Activated CD8-positive, alpha-beta memory T cell treated with anti-CD3 and anti-CD28 coated beads, Interleukin-2, amount 50 U/mL, for 1 hour (primary cell): ENCODE measurements around the gene TRMT1.

Experiments used
- DNase-seq: peaks from one replicate; pipeline ENCODE4 v3.0.0-alpha.2; 2020; ENCODE audit errors: extremely low read depth

TRMT1 gene

GRCh38 chr19:13090511-13091231, 25.9 kb downstream of the TRMT1 start:
- DNase-seq, result no peak

- DNase-seq, result no peak
Measured at GRCh38 chr19:13089857-13090507, 26.6 kb downstream of the TRMT1 start.

DNA sequence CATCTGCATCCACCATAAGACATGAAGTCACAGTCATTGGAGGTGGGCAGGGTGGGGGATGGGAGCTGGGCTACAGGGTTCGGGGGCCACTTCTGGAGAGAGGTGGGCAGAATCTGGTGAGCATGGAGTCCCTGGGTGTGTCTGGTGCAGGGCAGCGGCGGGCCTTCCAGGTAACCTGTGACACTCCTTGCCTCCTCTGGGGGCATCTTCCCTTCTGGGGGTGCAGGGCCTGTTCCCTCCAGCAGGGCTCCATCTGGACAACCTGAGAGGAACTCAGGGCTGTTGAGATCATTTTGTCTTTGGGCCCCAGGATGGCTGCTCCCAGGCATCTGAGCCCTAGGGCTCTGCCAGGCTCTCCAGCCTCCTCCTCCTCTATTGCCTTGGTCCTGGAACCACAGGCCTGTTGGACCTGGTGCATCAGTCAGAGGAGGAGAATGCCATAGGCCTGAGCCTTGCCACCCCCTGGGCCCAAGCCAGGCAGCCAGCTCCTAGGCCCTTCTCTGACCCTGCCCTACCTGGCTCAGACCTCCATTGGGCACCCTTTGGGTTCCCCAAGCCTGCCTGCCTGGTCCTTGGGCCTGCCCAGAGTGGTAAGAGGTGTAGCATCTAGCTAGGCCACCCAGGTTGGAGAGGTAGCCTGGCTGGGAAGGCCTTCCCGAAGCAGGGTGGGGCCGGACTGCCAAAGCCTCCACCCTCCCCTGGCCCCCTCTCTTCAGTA, 27.2 kb downstream of the TRMT1 start:
- no peak for DNase-seq

DNA sequence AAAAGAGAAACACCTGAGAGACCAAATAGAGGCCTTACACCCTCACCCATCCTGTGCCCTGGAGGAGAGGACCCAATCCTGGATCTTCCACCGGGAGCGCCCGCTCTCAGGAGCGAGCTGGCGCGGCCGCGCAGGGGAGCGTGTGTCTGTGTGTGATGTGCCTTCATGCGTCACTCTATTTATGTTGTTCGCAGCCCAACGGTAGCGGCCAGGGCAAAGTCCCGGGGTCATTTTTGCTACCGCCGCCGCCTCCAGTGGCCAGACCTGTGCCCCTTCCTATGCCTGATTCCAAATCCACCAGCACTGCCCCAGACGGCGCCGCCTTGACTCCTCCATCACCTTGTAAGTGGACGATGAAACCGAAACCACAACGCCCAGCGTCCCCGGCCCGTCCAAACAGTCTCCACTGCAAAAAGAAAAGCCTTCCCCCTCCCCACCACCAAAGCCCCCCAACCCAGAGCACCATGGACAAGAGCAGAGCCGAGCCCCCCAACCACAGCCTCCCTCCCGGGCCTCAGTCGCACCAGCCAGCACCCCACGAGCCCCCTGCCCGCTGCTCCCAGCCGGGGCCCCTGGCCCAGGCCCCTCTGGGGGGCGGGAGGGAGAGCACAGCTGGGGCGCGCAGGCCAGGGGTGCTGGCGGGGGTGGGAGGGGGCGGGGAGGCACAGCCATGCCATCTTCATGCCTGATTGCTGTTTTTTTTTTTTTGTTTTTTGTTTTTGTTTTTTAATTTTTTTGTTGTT, 28.6 kb downstream of the TRMT1 start:
- DNase-seq, result no peak

- DNase-seq, result no peak
Measured at GRCh38 chr19:13087295-13087694, 29.2 kb downstream of the TRMT1 start.

DNA sequence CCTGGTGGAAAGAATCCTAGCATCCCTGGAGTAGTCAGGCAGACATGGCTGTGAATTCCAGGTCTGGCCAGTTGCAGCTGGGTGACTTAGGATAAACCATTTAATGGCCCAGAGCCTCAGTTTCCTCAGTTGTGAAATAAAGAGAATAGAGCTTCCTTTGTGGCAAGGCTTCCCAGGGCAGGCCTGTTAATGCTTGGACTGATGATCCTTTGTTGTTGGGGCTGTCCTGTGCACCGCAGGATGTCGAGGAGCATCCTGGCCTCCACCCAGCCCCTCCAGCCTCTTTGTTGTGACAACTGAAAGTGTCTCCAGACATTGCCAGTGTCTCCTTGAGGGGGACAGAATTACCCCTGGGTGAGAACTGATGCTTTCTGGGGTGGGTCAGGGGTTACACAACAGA, 30.2 kb downstream of the TRMT1 start:
- no peak for DNase-seq

DNA sequence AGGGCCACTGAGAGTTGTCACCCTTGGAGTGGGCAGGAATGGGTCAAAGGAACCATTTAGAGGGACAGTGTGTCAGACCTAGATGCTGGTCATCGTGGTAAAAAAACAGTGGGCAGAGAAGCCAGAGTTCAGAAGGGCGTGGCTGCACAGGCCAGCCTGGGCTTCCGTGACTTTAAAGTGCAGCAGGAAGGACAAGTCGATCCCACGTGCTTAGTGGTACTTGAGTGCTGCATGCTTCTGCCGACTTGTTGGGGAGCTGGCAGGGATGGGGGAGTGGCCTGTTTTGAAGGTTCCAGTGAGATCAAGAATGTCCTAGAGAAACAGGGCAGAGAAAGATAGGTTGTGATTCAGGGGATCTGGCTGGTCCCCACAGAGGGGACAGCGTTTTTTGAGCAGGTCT, 30.9 kb downstream of the TRMT1 start:
- DNase-seq, result no peak

DNA sequence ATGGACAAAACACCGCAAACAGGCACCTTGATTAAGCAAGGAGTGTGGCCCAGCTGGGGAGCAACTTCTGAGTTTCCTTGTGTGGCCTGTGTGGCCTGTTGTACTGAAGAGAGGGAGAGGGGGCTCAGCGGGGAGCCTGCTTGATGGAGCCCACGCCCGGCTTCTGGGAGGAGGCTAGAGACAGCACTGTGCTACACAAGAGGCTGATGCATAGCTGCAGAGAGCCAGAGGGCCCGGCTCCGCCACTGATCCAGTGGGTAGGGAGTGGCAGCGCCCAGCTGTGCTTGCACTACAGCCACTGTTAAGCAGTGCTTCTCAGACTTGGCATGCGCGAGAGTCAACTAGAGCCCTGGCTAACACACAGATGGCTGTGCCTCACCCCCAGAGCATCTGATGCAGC, 32.9 kb downstream of the TRMT1 start:
- no peak for DNase-seq

DNA sequence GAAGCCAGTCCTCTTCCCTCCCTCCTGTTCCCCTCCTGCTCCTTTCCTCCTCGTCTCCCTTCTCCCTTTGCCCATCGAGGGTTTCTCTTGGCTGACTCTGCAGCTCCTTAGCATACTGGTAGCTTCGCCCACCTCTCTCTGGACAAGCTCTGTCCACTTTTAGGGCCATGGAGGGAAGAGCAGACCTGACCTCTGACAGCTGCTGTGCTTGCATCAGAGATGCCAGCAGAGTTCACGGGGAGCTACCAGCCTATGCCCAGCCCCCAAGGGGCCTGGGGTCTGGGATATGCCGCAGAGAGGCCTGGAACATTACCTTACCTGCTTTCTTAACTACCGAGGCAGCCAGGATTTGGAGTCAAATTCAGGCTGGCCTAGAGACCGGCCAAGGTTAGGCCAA, 33.5 kb downstream of the TRMT1 start:
- no peak for DNase-seq

- DNase-seq, result no peak
Measured at GRCh38 chr19:13082192-13083007, 34.1 kb downstream of the TRMT1 start.

DNA sequence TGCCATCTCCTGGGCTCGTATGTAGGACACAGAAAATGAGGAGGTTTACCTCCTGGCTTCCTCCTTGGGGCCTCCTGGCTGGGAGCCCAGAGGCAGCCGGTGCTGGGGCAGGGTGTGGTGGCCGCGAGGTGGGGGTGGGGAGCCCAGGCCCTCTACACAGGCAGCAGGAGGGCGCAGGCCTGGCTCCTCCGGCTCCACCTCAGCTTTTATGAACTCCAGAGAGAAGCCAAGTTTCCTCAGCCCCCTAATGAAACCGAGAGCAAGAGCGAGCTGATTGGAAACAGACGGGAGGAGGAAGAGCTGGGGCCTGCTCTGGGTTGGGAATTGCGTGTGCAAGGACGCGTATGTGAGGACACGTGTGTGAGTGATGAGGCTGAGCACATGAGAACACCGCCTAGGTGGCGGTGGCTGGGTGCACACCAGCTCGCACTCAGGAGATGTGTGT, 37.0 kb downstream of the TRMT1 start:
- DNase-seq, result no peak

DNA sequence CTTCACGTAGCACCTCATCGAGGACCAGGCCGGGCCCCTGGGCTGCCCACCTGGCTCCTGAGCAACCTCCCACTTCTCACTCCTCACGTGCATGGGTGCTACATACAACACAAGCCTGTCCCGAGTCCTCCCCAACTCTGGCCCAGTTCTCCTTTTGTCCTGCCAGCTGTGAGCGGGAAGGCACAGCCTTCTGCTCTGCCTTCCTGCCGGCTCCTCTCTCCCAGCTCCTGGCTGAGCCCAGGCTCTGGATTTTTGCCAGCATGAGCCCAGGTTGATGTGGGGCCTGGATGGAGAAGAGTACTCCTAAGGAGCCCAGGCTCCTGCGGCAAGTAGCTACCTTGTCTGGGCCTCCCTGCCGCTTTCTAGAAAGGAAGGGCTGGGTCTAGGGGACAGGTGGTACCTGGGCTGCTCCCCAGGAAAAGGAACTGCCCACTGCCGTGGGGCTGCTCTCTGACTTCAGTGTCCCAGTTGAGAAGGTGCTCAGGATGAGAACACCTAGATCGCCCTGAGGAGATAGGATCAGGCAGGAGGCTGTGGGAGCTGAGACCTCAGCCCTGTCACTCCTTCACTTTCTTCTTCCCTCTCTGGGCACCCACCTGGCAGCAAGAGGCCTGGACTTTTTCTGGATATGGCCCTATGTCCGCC, 37.5 kb downstream of the TRMT1 start:
- no peak for DNase-seq

GRCh38 chr19:13078381-13078780, 38.2 kb downstream of the TRMT1 start:
- no peak for DNase-seq

DNA sequence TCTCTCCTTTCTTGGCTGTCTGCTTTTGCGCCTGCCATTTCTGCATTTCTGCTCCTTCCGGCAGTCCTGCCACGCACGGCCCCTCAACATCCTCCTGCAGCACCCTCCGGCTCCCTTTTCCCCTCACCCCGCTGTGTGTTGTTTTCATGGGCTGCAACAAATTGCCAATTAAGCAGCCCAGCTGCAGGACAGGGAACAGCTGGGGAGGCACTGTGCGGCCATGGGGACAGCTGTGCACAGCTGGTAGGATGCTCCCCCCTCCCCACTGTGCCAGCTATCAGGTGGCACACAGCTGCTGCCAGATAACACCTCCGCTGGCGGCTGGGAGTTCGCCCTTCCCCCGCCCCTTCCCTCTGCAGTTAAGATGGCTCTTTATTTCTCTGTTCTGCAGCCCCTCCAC, 39.3 kb downstream of the TRMT1 start:
- no peak for DNase-seq

- DNase-seq, result no peak
Measured at GRCh38 chr19:13076787-13077186, 39.8 kb downstream of the TRMT1 start.

GRCh38 chr19:13076320-13076719, 40.2 kb downstream of the TRMT1 start:
- DNase-seq, result no peak

GRCh38 chr19:13074378-13074777, 42.2 kb downstream of the TRMT1 start:
- DNase-seq, result no peak

GRCh38 chr19:13073263-13073662, 43.3 kb downstream of the TRMT1 start:
- DNase-seq, result no peak

GRCh38 chr19:13072188-13072908, 44.2 kb downstream of the TRMT1 start:
- no peak for DNase-seq
